Stimulated activated CD4-positive, alpha-beta T cell treated with anti-CD3 and anti-CD28 coated beads, Interleukin-4, amount 100 ng/mL, for 4 hours (primary cell): Measurements from ENCODE around the gene PLAAT2.
"Not testable (repeated sequence)": the region's sequence is repeated elsewhere in the genome, so short reads cannot be mapped to it uniquely, and the experiment has no call there.

ENCODE experiments used
- DNase-seq, 2 experiments: peaks; one replicate each; pipeline ENCODE4 v3.0.0-alpha.2; 2020

Gene PLAAT2

DNA sequence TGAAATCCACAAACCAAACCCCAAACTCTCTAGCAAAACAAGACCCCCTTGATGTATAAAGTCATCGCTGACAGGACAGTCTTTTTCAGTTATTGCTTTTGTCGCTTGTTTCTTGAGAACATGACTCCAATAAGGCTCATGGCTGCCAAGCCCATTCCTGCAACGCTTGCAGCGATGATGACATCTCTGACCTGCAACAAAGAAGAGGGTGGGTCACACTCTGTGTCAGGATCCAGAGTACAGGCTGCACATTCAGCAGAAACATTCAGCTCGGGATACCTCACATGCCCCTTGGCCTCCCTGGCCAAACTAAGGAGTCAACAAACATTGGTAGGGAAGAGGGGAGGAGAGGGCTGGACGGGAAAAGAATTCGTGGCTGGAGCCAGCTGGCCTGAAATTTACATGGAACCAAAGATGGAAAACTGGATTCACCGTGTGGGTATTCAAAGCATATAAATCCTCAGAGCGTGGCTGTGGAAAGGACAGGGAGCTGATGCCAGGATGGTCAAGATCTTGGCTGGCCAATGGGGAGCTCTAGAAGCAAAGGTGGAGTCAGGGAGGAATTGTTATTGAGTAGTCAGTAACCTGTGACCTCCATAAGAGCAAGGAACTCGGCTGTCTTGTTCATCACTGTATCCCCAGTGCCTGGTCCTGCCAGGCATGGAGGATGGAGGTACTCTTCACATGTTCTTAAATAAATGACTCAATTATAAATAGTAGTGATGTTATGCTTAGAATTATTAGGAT, 11.8 kb upstream of the PLAAT2 start:
- DNase-seq, result no peak

GRCh38 chr11:63573881-63574855, 11.0 kb upstream of the PLAAT2 start:
- peak in 1 of 2 experiments; percentile 30 for DNase-seq

DNA sequence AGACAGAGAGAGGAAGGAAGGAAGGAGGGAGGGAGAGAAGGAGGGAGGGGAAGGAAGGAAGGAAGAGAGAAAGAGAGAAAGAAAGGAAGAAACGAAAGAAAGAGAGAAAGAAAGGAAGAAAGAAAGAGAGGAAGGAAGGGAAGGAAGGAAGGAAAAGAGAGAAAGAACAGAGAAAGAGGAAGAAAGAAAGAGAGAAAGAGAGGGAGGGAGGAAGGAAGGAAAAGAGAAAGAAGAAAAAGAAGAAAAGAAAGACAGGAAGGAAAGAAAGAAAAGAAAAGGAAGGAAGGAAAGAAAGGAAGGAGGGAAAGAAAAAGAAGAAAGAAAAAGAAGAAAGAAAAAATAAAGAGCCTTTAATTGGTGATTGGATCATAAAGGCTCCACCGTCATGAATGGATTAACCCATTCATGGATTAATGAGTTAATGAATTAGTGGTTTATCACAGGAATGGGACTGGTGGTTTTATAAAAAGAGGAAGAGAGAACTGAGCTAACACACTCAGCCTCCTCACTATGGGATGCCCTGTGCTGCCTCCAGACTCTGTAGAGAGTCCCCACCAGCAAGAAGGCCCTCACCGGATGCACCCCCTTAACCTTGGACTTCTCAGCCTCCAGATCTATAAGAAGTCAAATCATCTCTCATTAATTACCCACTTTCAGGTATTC, 9.0 kb upstream of the PLAAT2 start:
- no peak for DNase-seq

- no peak for DNase-seq
These were observed 6.4 kb upstream of the PLAAT2 start for GRCh38 chr11:63569570-63569969.

- peak in 1 of 2 experiments; percentile 72 for DNase-seq
These were observed 4.1 kb upstream of the PLAAT2 start for GRCh38 chr11:63567044-63567840.

- no peak for DNase-seq
These were observed 1.7 kb upstream of the PLAAT2 start for GRCh38 chr11:63564784-63565350.

- DNase-seq, result peak in 1 of 2 experiments; percentile 12
These were observed 1.0 kb upstream of the PLAAT2 start for GRCh38 chr11:63564056-63564774.

DNA sequence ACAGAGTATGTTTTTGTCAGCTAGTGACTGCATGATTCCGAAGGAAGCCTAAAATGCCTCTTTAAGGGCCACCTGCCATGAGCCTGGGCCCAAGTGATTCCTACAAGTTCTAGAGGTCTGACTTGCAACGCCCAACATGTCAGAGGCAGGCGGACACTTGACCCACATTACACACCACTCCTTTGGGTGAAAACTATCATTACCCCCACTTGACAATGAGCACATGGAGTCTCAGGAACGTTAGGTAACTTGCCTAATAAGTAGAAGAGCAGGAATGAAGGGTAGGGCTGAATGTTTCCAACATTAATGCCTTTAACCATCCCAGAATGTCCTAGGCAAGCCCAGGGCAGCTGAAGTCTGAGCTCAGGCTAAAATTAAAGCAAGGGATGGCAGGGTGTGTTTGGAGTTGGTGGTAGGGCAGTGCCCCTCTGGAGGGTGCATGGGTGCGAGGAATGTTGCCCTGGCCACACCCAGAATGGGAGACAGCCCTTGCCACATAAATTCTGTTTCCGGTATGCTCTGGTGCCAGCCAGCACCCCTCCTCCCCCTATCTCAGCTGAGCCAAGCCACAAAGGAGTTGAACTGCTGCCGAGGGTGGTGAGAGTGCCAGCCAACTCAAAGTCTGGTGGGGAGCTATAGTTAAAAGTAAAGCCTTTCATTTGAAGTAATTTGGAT, 2.5 kb downstream of the PLAAT2 start:
- DNase-seq, result no peak

DNA sequence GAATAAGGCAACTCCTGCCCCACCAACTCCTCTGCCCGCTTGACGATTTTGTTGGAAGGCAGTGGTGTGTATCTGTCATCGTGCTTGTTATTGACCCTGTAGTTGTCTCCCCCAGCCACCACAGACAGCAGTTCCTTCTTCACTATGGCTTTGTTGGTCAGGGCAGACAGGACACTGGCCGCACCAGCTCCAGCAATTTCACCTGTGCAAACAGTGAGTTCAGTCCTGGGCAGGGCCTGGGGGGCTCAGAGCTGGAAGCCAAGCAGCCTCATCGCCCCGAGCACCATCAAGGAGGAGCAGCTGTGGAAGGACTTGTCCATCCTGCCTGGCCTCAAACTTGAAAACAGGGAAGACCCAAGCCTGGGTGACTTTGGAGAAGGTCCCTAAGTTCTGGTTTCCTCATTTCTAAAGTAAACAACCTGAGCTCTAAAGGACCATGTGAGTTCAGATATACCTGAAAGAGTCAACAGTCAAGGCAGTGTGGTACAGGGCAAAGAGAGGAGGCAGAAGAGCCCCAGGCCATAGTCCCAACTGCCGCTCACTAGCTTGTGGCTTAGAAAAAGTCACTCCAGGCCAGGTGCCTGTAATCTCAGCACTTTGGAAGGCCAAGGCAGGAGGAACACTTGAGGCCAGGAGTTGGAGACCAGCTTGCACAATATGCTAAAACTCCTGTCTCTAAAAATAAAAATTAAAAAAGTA, 4.6 kb downstream of the PLAAT2 start:
- DNase-seq, result no peak

DNA sequence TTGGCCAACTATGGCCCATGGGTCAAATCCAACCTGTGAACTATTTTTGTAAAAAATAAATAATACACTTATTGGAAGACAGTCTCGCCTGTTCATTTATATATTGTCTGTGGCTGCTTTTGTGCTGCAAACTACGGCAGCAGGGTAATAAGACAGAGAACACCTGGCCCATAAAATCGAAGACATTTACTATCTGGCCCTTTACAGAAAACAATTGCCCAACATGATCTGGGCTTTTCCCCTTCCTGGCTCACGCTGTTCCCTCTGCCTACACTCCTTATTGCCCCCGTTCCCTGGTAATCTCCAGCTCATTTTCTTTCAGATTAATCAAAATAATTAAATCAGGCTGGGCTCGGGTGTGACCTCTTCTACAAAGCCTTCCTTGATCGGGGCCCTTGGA, 5.6 kb downstream of the PLAAT2 start:
- no peak for DNase-seq

DNA sequence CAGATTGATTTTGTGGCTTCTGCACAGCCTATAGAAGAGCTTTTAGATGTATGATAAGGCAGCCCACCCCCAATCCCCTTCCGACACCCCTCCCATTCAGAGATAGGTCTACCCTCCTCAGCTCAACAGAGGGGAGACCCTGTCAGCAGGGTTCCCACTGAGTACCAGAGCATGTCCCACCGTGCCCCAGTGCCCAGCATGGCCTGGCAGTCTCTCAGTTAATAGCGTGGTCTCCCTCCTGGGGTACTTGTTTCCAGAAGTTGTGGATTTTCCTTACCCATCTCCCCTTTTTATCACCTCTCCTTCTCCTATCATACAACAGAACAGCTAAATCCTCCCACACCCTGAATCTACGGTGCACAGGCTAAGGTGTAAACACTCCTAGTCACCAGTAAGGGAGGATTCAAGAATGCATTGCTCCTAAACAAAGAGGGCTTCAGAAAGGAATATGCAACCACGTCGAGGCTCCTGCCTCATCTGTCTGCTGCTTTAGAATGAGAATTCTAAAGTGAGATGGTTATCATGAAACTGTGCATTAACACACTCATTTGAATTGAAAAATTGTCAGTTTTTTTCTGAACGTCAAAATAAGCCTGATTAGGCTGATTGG, 6.7 kb downstream of the PLAAT2 start:
- DNase-seq, result no peak

- no peak for DNase-seq
These were observed 8.3 kb downstream of the PLAAT2 start for GRCh38 chr11:63554877-63555223.

- peak; percentile 29 to 51 for DNase-seq
These were observed 9.4 kb downstream of the PLAAT2 start for GRCh38 chr11:63553759-63554158.

- DNase-seq, result no peak
These were observed 10.3 kb downstream of the PLAAT2 start for GRCh38 chr11:63552921-63553320.

DNA sequence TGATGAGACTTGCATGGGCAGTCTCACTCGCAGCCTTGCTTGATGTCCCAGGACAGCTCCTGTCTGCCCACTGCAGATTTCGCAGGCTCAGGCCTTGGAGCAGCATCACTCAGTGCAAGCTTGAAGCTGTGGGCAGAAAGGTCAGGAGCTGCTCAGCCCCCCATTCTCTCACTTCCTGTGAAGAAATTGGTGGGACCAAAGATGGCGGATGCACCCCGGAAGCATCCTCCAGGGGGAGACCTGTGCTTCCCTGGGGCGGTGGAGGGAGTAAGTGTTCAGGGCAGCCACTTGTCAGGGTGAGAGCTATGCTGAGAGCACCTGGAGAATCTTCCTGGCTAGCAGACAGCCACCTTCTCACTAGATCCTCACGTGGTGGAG, 11.3 kb downstream of the PLAAT2 start:
- no peak for DNase-seq

DNA sequence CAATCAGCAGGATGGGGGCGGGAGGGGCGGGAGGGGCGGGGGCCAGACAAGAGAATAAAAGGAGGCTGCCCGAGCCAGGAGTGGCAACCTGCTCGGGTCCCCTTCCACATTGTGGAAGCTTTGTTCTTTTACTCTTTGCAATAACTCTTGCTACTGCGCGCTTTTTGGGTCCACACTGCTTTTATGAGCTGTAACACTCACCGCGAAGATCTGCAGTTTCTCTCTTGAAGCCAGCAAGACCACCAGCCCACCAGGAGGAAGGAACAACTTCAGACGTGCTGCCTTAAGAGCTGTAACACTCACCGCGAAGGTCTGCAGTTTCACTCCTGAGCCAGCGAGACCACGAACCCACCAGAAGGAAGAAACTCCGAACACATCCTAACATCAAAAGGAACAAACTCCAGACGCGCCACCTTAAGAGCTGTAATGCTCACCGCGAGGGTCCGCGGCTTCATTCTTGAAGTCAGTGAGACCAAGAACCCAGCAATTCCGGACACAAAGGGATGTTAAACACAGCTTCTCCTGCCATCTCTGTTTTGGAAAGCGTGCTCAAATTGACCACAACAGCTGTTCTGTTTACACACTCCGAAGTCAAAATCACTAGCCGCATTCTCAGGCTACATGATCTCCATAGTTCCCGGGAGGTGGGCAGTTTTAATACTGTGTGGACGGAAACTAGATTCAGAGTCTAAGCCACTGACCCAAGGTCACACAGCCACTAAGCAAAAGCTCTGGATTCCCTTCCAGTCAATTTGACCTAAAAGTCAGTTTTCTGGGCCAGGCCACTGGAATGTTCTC, 11.9 kb downstream of the PLAAT2 start:
- peak in 1 of 2 experiments; percentile 19 for DNase-seq

DNA sequence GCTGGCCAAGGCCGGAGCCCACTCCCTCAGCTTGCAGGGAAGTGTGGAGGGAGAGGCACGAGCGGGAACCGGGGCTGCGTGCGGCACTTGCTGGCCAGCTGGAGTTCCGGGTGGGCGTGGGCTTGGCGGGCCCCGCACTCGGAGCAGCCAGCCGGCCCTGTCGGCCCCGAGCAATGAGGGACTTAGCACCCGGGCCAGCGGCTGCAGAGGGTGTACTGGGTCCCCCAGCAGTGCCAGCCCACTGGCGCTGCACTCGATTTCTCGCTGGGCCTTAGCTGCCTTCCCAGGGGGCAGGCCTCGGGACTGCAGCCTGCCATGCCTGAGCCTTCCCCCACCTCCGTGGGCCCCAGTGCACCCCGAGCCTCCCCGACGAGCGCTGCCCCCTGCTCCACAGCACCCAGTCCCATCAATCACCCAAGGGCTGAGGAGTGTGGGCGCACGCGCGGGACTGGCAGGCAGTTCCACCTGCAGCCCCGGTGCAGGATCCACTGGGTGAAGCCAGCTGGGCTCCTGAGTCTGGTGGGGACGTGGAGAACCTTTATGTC, 13.0 kb downstream of the PLAAT2 start:
- not testable (repeated sequence) for DNase-seq

GRCh38 chr11:63549411-63549810, 13.8 kb downstream of the PLAAT2 start:
- DNase-seq, result no peak

GRCh38 chr11:63548178-63548577, 15.0 kb downstream of the PLAAT2 start:
- DNase-seq, result no peak
